ENCODE measurements around the gene ASPN.

The ASPN gene

GRCh38 chr9:92510747-92511146 lies 28.4 kb upstream of the ASPN start:
- no peak for DNase-seq (ENCODE audit: low read depth, low spot score)
- TF ChIP-seq POLR2AphosphoS5 (IDR thresholded peaks at IDR 0.05; ENCODE audit: borderline replicate concordance, low read depth, low read length) (no peak), FOXP2 (optimal IDR thresholded peaks at IDR 0.05; ENCODE audit: control extremely low read depth, extremely low read length, insufficient read depth) (no peak), EZH2 (IDR thresholded peaks at IDR 0.05) (no peak)
- Histone ChIP-seq H3K36me3 (ENCODE audit: insufficient read depth, low read length) (no peaks in the 10 kb centered on the region), H3K9me3 (ENCODE audit: low read depth, low read length) (no peaks in the 10 kb centered on the region), H3K27ac (no peak overlapping the region), H3K9ac (ENCODE audit: insufficient read length) (no peak overlapping the region), H3K4me3 (no peak overlapping the region)

- H3K9ac ChIP-seq (ENCODE audit: insufficient read length), result no peak overlapping the region
- no peaks in the 10 kb centered on the region for H3K36me3 ChIP-seq (ENCODE audit: insufficient read depth, low read length)
- TF ChIP-seq FOXP2 (optimal IDR thresholded peaks at IDR 0.05; ENCODE audit: control extremely low read depth, extremely low read length, insufficient read depth) (no peak), POLR2AphosphoS5 (IDR thresholded peaks at IDR 0.05; ENCODE audit: borderline replicate concordance, low read depth, low read length) (no peak), EZH2 (IDR thresholded peaks at IDR 0.05) (no peak)
- H3K27ac ChIP-seq, result no peak overlapping the region
- no peak for DNase-seq (ENCODE audit: low read depth, low spot score)
- H3K9me3 ChIP-seq (ENCODE audit: low read depth, low read length), result no peaks in the 10 kb centered on the region
- no peak overlapping the region for H3K4me3 ChIP-seq
These were observed 26.7 kb upstream of the ASPN start for GRCh38 chr9:92509050-92509449.

GRCh38 chr9:92508018-92508820 lies 25.9 kb upstream of the ASPN start:
- H3K4me3 ChIP-seq, result no peak overlapping the region
- no peaks in the 10 kb centered on the region for H3K9me3 ChIP-seq (ENCODE audit: low read depth, low read length)
- no peaks in the 10 kb centered on the region for H3K36me3 ChIP-seq (ENCODE audit: insufficient read depth, low read length)
- no peak for DNase-seq (ENCODE audit: low read depth, low spot score)
- TF ChIP-seq EZH2 (IDR thresholded peaks at IDR 0.05) (no peak), FOXP2 (optimal IDR thresholded peaks at IDR 0.05; ENCODE audit: control extremely low read depth, extremely low read length, insufficient read depth) (no peak), POLR2AphosphoS5 (IDR thresholded peaks at IDR 0.05; ENCODE audit: borderline replicate concordance, low read depth, low read length) (no peak)
- H3K27ac ChIP-seq, result no peak overlapping the region
- H3K9ac ChIP-seq (ENCODE audit: insufficient read length), result no peak overlapping the region

- H3K9ac ChIP-seq (ENCODE audit: insufficient read length), result no peak overlapping the region
- DNase-seq (ENCODE audit: low read depth, low spot score), result no peak
- H3K27ac ChIP-seq, result no peak overlapping the region
- TF ChIP-seq EZH2 (IDR thresholded peaks at IDR 0.05) (no peak), POLR2AphosphoS5 (IDR thresholded peaks at IDR 0.05; ENCODE audit: borderline replicate concordance, low read depth, low read length) (no peak), FOXP2 (optimal IDR thresholded peaks at IDR 0.05; ENCODE audit: control extremely low read depth, extremely low read length, insufficient read depth) (no peak)
- H3K36me3 ChIP-seq (ENCODE audit: insufficient read depth, low read length), result no peaks in the 10 kb centered on the region
- H3K9me3 ChIP-seq (ENCODE audit: low read depth, low read length), result no peaks in the 10 kb centered on the region
- no peak overlapping the region for H3K4me3 ChIP-seq
These were observed 25.2 kb upstream of the ASPN start for GRCh38 chr9:92507496-92507895.

- Histone ChIP-seq H3K36me3 (ENCODE audit: insufficient read depth, low read length) (no peaks in the 10 kb centered on the region), H3K9ac (ENCODE audit: insufficient read length) (no peak overlapping the region), H3K9me3 (ENCODE audit: low read depth, low read length) (no peaks in the 10 kb centered on the region), H3K27ac (no peak overlapping the region), H3K4me3 (no peak overlapping the region)
- DNase-seq (ENCODE audit: low read depth, low spot score), result no peak
- no peak for TF ChIP-seq FOXP2 (optimal IDR thresholded peaks at IDR 0.05; ENCODE audit: control extremely low read depth, extremely low read length, insufficient read depth)
These were observed 24.7 kb upstream of the ASPN start for GRCh38 chr9:92507005-92507404.

GRCh38 chr9:92506184-92506857 lies 24.0 kb upstream of the ASPN start:
- peak overlapping the region; percentile 67 for H3K27ac ChIP-seq
- H3K9me3 ChIP-seq (ENCODE audit: low read depth, low read length), result no peaks in the 10 kb centered on the region
- H3K36me3 ChIP-seq (ENCODE audit: insufficient read depth, low read length), result no peaks in the 10 kb centered on the region
- H3K9ac ChIP-seq (ENCODE audit: insufficient read length), result peak overlapping the region; percentile 2
- H3K4me3 ChIP-seq, result no peak overlapping the region
- DNase-seq (ENCODE audit: low read depth, low spot score), result no peak
- TF ChIP-seq EZH2 (IDR thresholded peaks at IDR 0.05) (no peak), POLR2AphosphoS5 (IDR thresholded peaks at IDR 0.05; ENCODE audit: borderline replicate concordance, low read depth, low read length) (no peak), FOXP2 (optimal IDR thresholded peaks at IDR 0.05; ENCODE audit: control extremely low read depth, extremely low read length, insufficient read depth) (no peak)

- TF ChIP-seq FOXP2 (optimal IDR thresholded peaks at IDR 0.05; ENCODE audit: control extremely low read depth, extremely low read length, insufficient read depth), result no peak
- TF ChIP-seq POLR2AphosphoS5 (IDR thresholded peaks at IDR 0.05; ENCODE audit: borderline replicate concordance, low read depth, low read length), result no peak
- no peak for TF ChIP-seq EZH2 (IDR thresholded peaks at IDR 0.05)
- no peak for DNase-seq (ENCODE audit: low read depth, low spot score)
- Histone ChIP-seq H3K9me3 (ENCODE audit: low read depth, low read length) (no peaks in the 10 kb centered on the region), H3K27ac (no peak overlapping the region), H3K9ac (ENCODE audit: insufficient read length) (no peak overlapping the region), H3K36me3 (ENCODE audit: insufficient read depth, low read length) (no peaks in the 10 kb centered on the region), H3K4me3 (no peak overlapping the region)
These were observed 22.6 kb upstream of the ASPN start for GRCh38 chr9:92504881-92505280.

- no peak for DNase-seq (ENCODE audit: low read depth, low spot score)
- no peak overlapping the region for H3K4me3 ChIP-seq
- H3K27ac ChIP-seq, result no peak overlapping the region
- no peak overlapping the region for H3K9ac ChIP-seq (ENCODE audit: insufficient read length)
- H3K36me3 ChIP-seq (ENCODE audit: insufficient read depth, low read length), result no peaks in the 10 kb centered on the region
- TF ChIP-seq POLR2AphosphoS5 (IDR thresholded peaks at IDR 0.05; ENCODE audit: borderline replicate concordance, low read depth, low read length) (no peak), FOXP2 (optimal IDR thresholded peaks at IDR 0.05; ENCODE audit: control extremely low read depth, extremely low read length, insufficient read depth) (no peak), EZH2 (IDR thresholded peaks at IDR 0.05) (no peak)
- H3K9me3 ChIP-seq (ENCODE audit: low read depth, low read length), result no peaks in the 10 kb centered on the region
These were observed 20.9 kb upstream of the ASPN start for GRCh38 chr9:92503156-92503555.
